GM20000 (cell line): ENCODE measurements around the gene CLEC4F.

Source experiments
- DNase-seq: peaks from one replicate; pipeline ENCODE4 v3.0.0; 2012; ENCODE audit warnings: low spot score
- TF ChIP-seq, protein P1 (sequence below): IDR thresholded peaks from 2 replicates; pipeline ENCODE4 v1.5.1; 2012; ENCODE audit warnings: mild to moderate bottlenecking, control low read depth; ENCODE audit errors: extremely low read depth, missing control alignments

The CLEC4F gene

DNA sequence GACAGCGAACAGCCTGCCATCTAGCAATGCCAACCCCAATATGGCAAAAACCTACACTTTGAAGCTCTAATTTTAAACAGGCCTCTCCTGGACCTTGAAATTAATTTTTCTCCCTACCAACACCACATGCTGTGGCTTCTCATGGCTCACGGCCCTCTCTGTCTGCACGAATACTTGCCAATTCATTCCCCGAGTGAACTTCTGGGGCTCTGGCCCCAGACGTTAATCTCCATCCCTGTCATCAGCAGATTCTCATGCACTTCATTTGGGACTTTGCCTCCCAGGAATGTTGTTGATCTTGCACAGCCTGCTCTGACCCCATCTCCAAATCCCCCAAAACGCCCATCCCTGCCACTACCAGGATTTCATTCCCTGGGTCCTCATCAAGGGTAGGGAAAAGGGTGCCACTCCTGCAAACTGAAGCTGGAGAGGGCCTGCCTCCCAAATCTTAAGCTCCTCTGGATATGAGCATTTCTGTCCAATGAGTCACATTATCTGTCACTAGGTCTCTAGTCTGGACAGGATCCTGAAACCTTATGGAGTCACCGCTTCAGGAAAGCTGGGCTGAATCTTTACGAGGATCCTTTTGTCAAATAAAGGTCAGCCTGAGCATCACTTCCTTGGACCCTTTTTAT, 40.4 kb downstream of the CLEC4F start:
- DNase-seq = no peak
- TF ChIP-seq, protein P1, sequence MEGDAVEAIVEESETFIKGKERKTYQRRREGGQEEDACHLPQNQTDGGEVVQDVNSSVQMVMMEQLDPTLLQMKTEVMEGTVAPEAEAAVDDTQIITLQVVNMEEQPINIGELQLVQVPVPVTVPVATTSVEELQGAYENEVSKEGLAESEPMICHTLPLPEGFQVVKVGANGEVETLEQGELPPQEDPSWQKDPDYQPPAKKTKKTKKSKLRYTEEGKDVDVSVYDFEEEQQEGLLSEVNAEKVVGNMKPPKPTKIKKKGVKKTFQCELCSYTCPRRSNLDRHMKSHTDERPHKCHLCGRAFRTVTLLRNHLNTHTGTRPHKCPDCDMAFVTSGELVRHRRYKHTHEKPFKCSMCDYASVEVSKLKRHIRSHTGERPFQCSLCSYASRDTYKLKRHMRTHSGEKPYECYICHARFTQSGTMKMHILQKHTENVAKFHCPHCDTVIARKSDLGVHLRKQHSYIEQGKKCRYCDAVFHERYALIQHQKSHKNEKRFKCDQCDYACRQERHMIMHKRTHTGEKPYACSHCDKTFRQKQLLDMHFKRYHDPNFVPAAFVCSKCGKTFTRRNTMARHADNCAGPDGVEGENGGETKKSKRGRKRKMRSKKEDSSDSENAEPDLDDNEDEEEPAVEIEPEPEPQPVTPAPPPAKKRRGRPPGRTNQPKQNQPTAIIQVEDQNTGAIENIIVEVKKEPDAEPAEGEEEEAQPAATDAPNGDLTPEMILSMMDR = no peak

DNA sequence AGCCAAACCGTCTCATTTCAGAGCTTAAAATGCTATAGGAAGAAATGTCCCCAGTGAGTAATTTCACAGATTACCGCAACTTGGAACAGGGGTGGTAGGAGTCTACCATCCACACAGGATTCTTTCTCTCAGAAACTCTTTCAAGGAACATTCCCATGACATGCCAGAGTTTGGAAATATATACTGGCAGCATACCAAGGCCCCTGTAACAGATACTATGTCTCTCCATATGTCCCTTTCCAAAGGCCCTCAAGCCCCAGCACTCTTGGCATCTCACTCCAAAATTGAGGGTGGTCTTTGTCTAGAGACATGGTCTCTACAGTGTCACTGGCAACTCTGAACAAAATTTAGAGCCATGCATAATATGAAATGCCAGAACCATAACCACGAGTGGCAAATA, 40.9 kb downstream of the CLEC4F start:
- DNase-seq = no peak
- TF ChIP-seq, protein P1 = no peak

DNA sequence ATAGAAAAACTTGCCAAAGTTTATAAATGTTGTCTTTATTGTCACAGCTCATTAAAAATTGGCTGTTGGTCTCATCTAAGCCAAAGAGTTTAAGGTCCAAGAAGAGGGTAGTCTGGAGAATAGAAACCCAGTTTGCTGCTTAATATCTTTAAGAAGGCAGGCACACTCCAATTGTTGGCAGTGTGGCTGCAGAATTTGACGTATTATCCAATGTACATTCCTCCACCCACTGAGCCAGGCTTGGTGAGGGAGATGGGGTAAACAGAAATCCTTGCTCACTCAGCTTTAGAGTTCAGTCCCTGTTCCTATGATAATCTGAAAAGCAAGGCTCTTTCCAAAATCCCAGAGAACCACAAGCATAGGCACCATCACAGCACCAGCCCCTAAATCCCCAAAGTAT, 41.7 kb downstream of the CLEC4F start:
- TF ChIP-seq, protein P1 = no peak
- no peak for DNase-seq

DNA sequence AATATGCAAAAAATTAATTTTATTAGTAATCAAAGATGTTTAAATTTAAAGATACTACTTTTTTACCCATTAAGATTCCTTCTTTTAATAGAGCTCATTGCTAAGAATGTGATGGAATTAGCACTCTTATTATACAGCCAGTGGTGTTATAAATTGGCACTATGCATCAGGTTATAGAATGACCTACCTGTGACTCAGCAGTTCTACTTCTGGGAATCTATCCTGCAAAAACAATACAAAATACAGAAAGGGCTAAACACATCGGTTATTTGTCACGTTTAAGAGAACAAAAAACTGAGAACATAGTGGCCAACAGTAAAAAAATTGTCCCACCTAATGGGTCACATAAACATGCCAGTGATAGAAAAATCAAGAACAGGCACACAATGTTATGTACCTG, 42.9 kb downstream of the CLEC4F start:
- TF ChIP-seq, protein P1 = no peak
- no peak for DNase-seq

DNA sequence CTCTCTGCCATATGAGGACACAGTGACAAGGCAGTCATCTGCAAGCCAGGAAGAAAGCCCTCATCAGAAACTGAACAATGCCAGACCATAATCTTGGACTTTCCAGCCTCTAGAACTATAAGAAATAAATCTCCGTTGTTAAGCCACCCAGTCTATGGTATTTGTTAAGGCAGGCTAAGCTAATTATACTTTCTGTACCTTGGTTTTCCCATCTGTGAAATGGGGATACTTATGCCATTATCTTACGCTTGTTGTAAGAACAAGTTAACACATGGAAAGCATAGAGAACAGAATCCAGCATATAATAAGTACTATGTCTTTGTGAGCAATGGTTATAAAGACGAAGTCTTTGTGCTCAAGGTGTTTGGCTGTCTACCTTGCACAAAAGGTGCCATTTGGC, 44.1 kb downstream of the CLEC4F start:
- DNase-seq = no peak
- TF ChIP-seq, protein P1 = no peak

DNA sequence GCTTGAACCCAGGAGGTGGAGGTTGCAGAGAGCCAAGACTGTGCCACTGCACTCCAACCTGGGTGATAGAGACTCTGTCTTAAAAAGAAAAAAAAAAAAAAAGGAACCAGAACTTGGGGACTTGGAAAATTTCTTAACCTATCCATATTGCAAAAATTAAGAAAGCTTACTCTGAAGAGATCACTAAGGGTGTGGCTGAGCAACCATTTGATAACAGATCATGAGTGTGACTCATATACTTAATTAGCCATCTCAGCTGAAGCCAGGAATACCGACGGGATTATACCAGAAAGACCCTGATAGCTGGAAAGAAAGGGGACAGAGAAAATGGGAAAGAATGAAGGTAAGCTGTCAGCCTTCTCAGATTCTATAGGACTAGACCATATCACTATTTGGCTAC, 45.3 kb downstream of the CLEC4F start:
- no peak for DNase-seq

DNA sequence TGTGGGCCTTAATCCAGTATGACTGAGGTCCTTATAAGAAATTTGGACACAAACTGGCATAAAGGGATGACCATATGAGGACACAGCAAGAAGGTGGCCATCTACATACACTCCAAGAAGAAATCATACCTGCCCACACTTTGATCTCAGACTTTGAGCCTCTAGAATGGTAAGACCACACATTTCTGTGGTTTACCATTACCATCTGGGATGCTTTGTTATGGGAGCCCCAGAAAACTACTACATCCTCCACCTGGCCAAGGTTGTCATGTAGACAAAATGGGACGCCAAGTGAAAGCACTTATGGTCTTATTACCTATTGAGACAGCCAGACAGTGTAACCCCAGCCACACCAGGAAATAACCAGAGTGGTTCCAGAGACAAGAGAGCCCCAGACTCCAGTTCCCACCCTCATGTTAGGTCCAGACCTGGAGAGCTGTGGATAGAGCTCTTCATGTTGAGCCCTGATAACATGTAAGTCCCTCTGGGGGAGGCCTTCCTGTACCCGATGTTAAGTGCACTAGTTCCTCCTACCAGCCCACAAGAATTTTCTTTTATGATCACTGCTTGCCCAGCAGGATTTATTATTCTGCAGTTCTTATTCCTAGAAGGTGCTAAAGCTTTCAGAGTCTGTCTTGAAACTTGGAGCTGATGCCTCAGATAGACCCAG, 47.8 kb downstream of the CLEC4F start:
- DNase-seq = no peak
- TF ChIP-seq, protein P1 = no peak

More for the DNA sequence above, 45.3 kb downstream of the CLEC4F start:
- TF ChIP-seq, protein P1 = no peak
